Kidney epithelial cell (primary cell): ENCODE results near the gene CASKIN1. TPM values are rescaled to one million over a fixed set of nuclear protein-coding genes. Genes with fewer than 3 reads are reported as not detected.

ENCODE experiments used
- DNase-seq: peaks from one replicate; pipeline ENCODE4 v3.0.0-alpha.2; 2010; ENCODE audit warnings: low read depth
- H3K27me3 ChIP-seq: 2 replicates; pipeline ENCODE4 v1.6.0; 2011; ENCODE audit warnings: low read length; ENCODE audit not compliant: control insufficient read depth, insufficient read depth
- H3K36me3 ChIP-seq: 2 replicates; pipeline ENCODE4 v1.5.1; 2011; ENCODE audit warnings: low read length; ENCODE audit not compliant: control insufficient read depth, insufficient read depth
- H3K4me3 ChIP-seq: 2 replicates; pipeline ENCODE4 v1.5.1; 2011; ENCODE audit warnings: low read depth, mild to moderate bottlenecking, control low read depth, low read length
- total RNA-seq: library from RNA; depleted of rRNA; stranded (reverse); fragments of >200 nt; gene quantifications from 2 replicates; pipeline ENCODE4 v1.2.3, GENCODE V29; 2015
- TF ChIP-seq, protein P1 (sequence below): IDR thresholded peaks from 2 replicates; pipeline ENCODE4 v1.5.1; 2011; ENCODE audit warnings: mild to moderate bottlenecking, moderate library complexity, low read length, control low read depth, inconsistent platforms; ENCODE audit not compliant: insufficient read depth, poor library complexity, severe bottlenecking

Gene CASKIN1
- total RNA-seq, 1 donor from 2014 or later, result 0.08 TPM

DNA sequence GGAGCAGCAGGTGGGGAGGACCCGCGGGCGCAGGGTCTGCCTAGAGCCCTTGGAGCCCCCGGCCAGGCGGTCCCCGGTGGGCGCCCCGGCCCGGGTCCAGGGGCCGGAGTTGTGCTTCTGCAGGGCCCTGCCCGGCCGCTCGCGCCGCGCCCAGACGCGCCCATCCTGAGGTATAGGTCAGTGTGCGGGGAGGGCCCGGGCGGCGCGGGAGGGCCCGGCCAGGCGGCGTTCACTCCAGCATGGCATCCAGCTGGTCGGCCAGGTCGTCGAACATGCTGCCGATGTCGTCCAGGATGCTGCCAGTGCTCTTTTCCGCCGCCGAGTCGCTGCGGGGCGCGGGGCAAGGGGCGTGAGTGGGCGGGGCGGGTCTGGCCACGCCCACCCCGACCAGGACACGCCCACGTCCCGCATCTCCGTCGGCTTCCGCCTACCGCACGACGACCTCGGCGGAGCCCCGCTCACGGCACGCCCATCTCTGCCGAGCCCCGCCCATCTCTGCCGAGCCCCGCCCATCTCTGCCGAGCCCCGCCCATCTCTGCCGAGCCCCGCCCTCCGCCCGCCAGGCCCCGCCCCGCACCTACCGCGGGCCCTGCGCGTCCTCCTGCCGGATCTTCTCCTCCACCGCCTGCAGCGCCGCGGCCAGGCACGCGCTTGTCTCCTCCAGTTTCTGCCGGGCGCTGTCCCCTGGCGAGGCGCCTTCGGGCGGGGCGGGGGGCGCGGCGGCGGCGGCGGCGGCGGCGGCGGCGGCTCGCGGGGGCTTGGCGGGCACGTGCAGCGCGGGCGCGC lies 17.9 kb downstream of the CASKIN1 start:
- TF ChIP-seq, protein P1, sequence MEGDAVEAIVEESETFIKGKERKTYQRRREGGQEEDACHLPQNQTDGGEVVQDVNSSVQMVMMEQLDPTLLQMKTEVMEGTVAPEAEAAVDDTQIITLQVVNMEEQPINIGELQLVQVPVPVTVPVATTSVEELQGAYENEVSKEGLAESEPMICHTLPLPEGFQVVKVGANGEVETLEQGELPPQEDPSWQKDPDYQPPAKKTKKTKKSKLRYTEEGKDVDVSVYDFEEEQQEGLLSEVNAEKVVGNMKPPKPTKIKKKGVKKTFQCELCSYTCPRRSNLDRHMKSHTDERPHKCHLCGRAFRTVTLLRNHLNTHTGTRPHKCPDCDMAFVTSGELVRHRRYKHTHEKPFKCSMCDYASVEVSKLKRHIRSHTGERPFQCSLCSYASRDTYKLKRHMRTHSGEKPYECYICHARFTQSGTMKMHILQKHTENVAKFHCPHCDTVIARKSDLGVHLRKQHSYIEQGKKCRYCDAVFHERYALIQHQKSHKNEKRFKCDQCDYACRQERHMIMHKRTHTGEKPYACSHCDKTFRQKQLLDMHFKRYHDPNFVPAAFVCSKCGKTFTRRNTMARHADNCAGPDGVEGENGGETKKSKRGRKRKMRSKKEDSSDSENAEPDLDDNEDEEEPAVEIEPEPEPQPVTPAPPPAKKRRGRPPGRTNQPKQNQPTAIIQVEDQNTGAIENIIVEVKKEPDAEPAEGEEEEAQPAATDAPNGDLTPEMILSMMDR, result no peak
- Histone ChIP-seq H3K36me3 (peaks cover 2% of the 10 kb centered on the region), H3K4me3 (no peak overlapping the region)

DNA sequence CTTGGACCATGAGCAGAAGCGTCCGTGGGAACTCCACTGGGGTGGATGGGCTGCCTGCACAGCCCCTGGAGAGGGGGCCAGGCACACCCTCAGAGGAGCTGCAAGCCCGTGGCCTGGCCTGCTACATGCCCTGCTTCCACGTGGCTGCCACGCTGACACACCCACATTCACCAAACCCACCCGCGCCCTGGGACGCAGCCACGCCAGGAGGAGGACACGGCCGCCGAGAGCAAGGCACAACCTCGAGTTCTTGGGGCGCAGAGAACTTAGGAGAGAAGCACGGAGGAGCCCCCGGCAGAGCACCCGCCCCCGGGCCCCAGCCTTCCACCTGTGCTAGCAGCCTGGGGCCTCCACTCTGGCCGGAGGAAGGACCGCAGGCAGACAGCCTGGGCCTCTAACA lies 18.8 kb downstream of the CASKIN1 start:
- Histone ChIP-seq H3K4me3 (no peak overlapping the region), H3K36me3 (peaks cover 4% of the 10 kb centered on the region), H3K27me3 (peaks cover 3% of the 10 kb centered on the region)
- TF ChIP-seq, protein P1, result no peak
- DNase-seq, result no peak

More for the DNA sequence above, 17.9 kb downstream of the CASKIN1 start:
- DNase-seq, result no peak
- H3K27me3 ChIP-seq, result peaks cover 3% of the 10 kb centered on the region

DNA sequence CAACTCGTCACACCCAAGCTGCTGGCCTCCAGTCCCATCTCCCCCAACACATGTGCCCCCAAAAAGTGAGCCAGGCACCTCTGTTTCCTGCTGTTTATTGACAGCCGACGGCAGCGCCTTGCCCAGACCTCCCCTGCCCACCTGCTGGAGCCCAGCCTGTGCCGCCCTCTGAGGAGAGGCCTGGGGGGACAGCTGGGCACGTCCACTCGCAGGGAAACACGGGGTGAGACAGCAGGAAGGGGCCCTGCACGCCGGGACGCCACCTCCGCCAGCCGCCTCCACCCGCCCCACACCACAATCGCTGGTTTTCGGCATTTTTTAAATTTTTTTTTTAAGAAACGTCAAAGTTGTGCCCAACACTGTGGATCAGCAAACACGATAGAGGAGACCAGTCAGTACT lies 19.3 kb downstream of the CASKIN1 start:
- no peak for DNase-seq
- H3K36me3 ChIP-seq, result peaks cover 4% of the 10 kb centered on the region
- peaks cover 3% of the 10 kb centered on the region for H3K27me3 ChIP-seq
- TF ChIP-seq, protein P1, result no peak
- H3K4me3 ChIP-seq, result no peak overlapping the region

DNA sequence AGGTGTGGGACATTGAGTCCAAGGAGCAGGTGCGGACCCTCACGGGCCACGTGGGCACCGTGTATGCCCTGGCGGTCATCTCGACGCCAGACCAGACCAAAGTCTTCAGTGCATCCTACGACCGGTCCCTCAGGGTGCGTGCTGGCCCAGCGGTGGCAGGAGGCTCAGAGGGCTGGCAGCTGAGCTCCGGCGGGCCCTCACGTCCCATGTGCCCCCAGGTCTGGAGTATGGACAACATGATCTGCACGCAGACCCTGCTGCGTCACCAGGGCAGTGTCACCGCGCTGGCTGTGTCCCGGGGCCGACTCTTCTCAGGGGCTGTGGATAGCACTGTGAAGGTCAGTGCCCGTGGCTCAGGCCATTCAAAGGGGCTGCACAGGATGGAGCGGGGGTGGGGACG lies 20.4 kb downstream of the CASKIN1 start:
- H3K36me3 ChIP-seq, result peaks cover 4% of the 10 kb centered on the region

DNA sequence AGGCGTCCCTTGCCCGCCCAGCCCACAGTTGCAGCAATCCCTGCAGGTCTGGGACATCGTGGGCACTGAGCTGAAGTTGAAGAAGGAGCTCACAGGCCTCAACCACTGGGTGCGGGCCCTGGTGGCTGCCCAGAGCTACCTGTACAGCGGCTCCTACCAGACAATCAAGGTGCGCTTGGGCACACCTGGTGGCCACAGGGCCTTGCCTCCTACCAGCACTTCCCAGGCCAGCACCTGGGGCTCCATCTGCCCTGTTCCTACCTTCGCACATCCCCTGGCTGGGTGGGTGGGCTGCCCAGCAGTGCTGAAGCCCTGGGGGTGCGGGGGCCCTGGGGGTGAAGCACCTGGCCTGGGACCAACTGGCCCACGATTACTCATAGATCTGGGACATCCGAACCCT lies 21.0 kb downstream of the CASKIN1 start:
- peaks cover 4% of the 10 kb centered on the region for H3K36me3 ChIP-seq
- no peak for DNase-seq
- TF ChIP-seq, protein P1, result no peak
- peaks cover 3% of the 10 kb centered on the region for H3K27me3 ChIP-seq
- H3K4me3 ChIP-seq, result no peak overlapping the region

More for the DNA sequence above, 20.4 kb downstream of the CASKIN1 start:
- DNase-seq, result no peak
- TF ChIP-seq, protein P1, result no peak
- Histone ChIP-seq H3K27me3 (peaks cover 3% of the 10 kb centered on the region), H3K4me3 (no peak overlapping the region)
